ENCODE measurements around the gene DYRK4.
A peak's percentile ranks its signal among the peaks of the same experiment; 100 is the strongest.

The DYRK4 gene

DNA sequence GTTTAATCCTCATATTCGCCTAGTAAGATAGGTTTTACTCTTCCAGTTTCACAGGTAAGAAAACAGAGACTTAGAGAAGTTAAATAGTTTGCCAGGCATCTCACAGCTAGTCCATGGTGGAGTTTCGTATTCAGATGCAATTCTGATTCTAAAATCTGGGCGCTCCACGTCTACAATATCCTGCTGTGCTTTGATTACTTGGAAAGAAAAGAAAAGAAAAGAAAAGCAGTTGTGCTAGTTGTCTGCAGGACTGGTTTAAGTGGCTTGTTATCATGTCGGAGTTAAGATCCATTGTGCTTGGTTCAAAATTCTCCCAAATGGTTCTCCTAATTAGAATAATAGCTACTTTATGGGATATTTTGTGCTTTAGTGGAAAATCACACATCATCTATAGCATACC is 68.3 kb downstream of the DYRK4 start:
- DNase-seq = no peak

DNA sequence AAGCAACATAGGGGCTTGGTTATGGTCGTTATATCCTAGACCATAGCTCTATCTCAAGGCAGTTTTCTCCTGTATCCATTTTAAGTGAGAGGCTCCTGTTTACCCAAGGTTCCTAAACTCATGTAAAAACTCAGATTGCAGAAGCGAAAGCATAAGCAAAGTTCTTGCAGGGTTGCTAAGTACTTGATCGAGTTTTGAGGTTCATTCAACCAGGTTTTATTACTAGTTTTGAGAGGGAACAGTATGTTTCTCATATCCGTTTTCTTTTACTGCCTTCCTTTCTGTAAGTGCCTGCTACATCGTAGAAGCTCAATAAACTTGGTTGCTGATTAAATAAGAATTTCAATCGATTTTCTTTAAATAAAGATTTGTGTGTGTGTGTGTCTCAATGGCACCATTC is 81.7 kb downstream of the DYRK4 start:
- no peak for DNase-seq

DNA sequence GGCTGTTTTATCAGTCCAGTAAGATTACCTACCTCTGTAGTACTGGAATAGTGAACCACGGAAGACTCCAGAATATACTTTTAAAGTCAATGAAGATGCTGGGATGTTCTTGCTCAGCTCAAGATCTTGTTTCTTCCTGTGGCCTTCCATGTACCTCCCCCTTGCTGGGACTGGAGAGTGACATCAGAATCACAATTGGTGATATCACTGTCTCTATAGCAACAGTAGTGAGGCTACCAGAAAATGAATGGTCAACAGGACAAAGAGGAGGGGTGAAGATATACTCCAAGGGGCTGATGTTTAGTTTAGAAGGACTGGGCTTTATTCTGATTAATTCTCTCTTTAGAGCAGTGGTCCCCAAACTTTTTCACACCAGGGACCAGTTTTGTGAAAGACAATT is 83.0 kb downstream of the DYRK4 start:
- no peak for DNase-seq

DNA sequence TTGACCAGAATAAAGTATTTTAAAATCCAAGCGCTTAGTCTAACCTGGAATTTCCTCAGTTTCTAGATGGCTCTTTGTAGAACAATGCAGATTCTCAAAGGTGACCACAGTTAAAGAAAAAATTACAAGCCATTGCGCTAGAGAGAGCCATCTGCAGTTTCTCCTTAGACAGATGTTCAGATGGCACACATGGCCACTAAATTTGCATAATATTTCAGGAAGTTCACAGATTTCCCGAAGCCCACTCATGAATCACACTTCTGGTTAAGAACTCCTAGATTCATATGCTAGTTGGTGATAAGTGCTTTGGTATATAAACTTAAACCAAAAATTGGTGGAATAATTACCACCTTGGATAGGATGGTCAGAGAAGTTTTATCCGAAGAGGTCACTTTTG is 86.1 kb downstream of the DYRK4 start:
- DNase-seq = peak; percentile 1

DNA sequence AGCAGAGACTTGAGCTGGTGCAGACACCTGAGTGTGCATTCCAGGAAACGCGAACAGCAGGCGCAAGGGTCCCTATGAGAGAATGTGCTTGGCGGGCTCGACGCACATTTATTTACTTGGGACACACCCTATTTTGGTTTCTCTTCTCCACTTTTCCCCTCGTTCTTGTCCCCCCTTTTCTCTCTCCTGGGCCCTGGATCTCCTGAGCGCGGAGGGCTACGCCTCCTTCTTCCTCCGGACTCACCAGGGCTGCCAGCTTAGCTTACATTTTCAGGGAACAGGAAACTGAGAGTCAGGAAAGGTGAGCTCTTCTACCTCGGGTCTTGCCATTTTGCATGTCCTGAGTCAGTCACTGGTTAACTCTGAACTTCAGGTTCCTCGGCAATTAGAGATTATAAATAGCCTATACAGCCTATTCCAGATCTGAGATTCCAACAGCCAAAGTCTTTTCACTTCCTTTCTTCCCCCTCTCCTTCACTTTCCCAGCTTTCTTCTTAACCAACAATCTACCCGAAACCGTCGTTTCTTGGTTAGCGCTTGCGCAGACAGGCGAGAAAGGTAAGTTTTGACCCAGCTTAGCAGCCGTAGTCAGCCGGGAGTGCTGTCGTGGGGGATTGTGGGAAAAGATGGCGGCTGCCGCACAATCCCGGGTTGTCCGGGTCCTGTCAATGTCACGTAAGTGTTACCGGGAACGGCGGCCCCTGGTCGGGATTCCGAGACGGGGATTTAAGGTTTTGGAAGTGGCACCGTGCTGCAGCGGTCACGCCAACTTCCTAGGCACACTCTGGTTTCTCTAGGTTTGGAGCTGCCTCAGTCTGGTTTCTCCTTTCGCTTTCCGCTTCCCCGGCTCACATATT is 86.7 kb downstream of the DYRK4 start, which contains the start of the genes AKAP3 and NDUFA9:
TSS of gene AKAP3 (minus strand) at position 551 of the 857 bp plus-strand sequence. CDS start 10,855 bp downstream, outside the sequence.
TSS of gene NDUFA9 (plus strand) at position 614 of the 857 bp plus-strand sequence. CDS start at position 627, 13 bp downstream.
- DNase-seq = peak; percentile 84

DNA sequence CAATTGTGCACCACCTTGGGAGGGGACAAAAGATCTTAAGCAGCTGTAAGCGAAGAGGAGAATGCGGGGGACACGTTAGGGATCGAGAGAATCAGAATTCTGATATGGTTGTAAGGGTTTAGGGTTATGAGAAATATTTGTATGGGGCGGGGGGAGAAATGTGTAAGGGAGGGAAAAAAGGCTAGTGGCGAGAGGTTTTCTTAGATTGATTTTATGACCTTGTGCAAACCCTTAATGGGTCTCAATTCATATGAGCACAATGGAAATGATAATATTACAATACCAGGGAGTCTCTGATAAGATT is 87.3 kb downstream of the DYRK4 start:
- DNase-seq = no peak

DNA sequence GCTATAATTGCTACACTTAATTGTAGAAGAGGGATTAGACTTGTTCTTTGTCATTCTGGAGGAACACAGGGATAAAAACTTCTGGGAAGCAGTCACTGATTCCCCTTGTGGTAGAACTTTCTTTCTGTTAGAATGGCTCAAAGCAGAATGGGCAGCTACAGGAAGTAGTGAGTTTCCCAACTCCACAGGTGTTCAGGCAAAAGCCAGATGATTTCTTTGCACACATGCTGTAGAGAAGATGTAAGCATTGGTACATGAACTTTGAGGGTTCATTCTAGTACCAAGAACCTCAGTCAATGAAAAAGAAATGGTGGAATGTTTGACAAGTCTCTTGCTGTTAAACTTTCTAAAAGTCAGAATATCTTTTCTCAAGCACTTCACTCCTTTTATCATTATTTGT is 91.2 kb downstream of the DYRK4 start:
- DNase-seq = no peak

DNA sequence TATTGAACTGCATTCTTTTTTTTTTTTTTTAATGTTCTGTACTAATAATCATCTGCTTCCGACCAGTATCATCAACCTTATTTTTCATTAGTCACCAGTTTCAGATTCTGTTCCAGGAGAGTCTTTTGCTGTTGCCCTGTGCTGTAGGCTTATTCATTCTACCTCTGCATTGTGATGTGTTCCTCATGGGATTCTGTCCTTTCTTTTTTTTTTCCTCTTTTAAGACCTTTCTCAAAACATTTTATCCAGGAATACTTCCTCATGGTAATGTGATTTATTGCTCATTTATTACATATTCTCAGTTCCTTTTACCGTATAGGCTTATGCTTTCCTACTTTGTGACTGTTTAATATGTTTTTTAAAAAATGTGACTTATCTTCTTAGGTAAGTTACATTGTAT is 91.7 kb downstream of the DYRK4 start:
- no peak for DNase-seq

Data from CD4-positive, alpha-beta T cell treated with Interleukin-17A for 1 hour (primary cell).